ENCODE measurements around the gene GJB3.

GRCh38 chr1:34803770-34804169, 22.8 kb downstream of the GJB3 start:
- no peak for TF ChIP-seq CTCF (conservative IDR thresholded peaks at IDR 0.05; ENCODE audit: low read depth, low read length)
- TF ChIP-seq EZH2 (IDR thresholded peaks at IDR 0.05; ENCODE audit: low read length, unreplicated experiment) = no peak

Measured in PC-3 (cell line).